Smooth muscle cell of bladder (primary cell): ENCODE results near the gene MAPKAPK5. TPM values are rescaled to one million over a fixed set of nuclear protein-coding genes. Genes with fewer than 3 reads are reported as not detected.

ENCODE experiments used
- total RNA-seq: library from RNA; depleted of rRNA; stranded (reverse); fragments of >200 nt; gene quantifications from 2 replicates; pipeline ENCODE4 v1.2.3, GENCODE V29; 2014

Gene MAPKAPK5, protein sequence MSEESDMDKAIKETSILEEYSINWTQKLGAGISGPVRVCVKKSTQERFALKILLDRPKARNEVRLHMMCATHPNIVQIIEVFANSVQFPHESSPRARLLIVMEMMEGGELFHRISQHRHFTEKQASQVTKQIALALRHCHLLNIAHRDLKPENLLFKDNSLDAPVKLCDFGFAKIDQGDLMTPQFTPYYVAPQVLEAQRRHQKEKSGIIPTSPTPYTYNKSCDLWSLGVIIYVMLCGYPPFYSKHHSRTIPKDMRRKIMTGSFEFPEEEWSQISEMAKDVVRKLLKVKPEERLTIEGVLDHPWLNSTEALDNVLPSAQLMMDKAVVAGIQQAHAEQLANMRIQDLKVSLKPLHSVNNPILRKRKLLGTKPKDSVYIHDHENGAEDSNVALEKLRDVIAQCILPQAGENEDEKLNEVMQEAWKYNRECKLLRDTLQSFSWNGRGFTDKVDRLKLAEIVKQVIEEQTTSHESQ
- 23.2 and 26.8 TPM in 2 replicates for total RNA-seq

DNA sequence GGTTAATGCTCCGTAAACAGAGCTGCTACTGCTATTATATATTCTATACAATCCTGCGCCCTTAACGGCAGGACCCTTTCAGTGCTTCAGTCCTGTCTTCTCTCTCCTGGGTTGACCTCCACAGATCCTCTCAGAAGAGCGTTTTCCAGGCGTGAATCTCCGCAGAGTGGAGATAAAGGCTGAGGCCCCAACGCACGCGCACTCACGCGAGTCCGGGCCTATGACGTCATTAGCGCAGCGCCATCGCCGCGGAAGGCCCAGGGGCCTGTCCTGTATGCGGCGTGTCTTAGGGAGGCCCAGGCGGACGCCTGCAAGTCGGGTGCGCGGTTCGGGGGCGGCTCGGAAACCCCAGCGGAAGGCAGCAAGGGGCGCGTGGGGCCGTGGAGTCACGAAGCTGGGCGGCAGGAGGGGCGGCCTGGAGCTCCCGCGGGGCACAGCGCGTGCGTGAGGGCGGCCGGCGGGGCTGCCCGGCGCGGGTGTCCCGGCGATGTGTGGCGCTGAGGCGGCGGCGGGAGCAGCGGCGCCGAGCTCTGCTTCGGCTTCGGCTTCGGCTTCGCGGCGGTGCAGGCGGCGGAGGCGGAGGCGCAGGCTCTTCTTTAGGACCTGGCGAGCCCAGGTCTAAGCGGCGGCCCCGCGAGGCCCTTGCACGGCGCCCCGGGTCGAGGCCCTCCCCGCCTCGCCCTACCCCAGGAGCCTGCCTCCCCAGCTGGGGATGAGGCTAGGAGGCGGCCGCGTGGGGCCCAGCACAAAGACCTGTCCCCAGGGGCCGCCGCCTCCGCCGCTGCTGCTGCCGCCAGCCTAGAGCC is at the start of gene MAPKAPK5:
Gene MAPKAPK5 (plus strand): TSS at position 479 of the 806 bp plus-strand sequence. CDS start 506 bp downstream, outside the sequence.

Other genes with a start within 250 kb of the MAPKAPK5 start
- gene ATXN2, start 242.9 kb upstream of the MAPKAPK5 start, total RNA-seq = 15.6 and 22.2 TPM in 2 replicates
- 15.1 and 22.8 TPM in 2 replicates for gene BRAP, start 156.3 kb upstream of the MAPKAPK5 start, total RNA-seq
- 12.4 and 15.8 TPM in 2 replicates for gene ACAD10, start 156.2 kb upstream of the MAPKAPK5 start, total RNA-seq
- gene ALDH2, start 75.3 kb upstream of the MAPKAPK5 start, total RNA-seq = 122 and 163 TPM in 2 replicates
- gene TMEM116, start 170.9 kb downstream of the MAPKAPK5 start, total RNA-seq = 9.2 and 14.1 TPM in 2 replicates
- gene ERP29, start 171.2 kb downstream of the MAPKAPK5 start, total RNA-seq = 104 and 124 TPM in 2 replicates